IMR-90 (cell line): Measurements from ENCODE around the gene CD38. TPM values are rescaled to one million over a fixed set of nuclear protein-coding genes. Genes with fewer than 3 reads are reported as not detected.
"Not testable (repeated sequence)": the region's sequence is repeated elsewhere in the genome, so short reads cannot be mapped to it uniquely, and the experiment has no call there.

Experiments used
- ATAC-seq: fragments of 200-7000 bp; cut with Tn5 transposase; 2 replicates; pipeline ENCODE4 v1.9.1; 2020; ENCODE audit warnings: low read depth, mild to moderate bottlenecking, moderate library complexity
- BruUV-seq: library from RNA; stranded (reverse); fragments of 400-500 nt; replicated peaks from 2 replicates; lab custom pipeline; 2021; lab: Mats Ljungman, UMichigan
- CTCF ChIA-PET: fragments of 300-600 bp; formaldehyde crosslinking; extraction: SDS; loops from one replicate; lab custom pipeline; 2021; ENCODE audit warnings: antibody characterized with exemption; lab: Yijun Ruan, JAX
- POLR2A ChIA-PET: fragments of 300-600 bp; sonication (Branson Sonifier 250); formaldehyde crosslinking; loops from one replicate; lab custom pipeline; 2022; ENCODE audit warnings: antibody characterized with exemption; ENCODE audit not compliant: unreplicated experiment; lab: Charles Lee
- DNase-seq: peaks from one replicate; pipeline ENCODE4 v3.0.0; 2013
- H2AFZ ChIP-seq: replicated peaks from 2 replicates; pipeline ENCODE3; 2013; ENCODE audit warnings: low read length, mild to moderate bottlenecking; ENCODE audit not compliant: poor library complexity
- H2AK5ac ChIP-seq: 2 replicates; pipeline ENCODE4 v1.6.1; 2013; ENCODE audit warnings: low read depth, low read length, inconsistent platforms
- H2AK9ac ChIP-seq: replicated peaks from 2 replicates; pipeline ENCODE3; 2013; ENCODE audit warnings: mild to moderate bottlenecking, low read depth, low read length, moderate library complexity; ENCODE audit not compliant: poor library complexity
- H2BK120ac ChIP-seq: 2 replicates; pipeline ENCODE4 v1.6.1; 2013; ENCODE audit warnings: low read depth, low read length, inconsistent platforms
- H2BK15ac ChIP-seq: 3 replicates; pipeline ENCODE4 v1.6.1; 2013; ENCODE audit warnings: low read depth, low read length, inconsistent platforms
- H2BK20ac ChIP-seq: 2 replicates; pipeline ENCODE4 v1.6.1; 2013; ENCODE audit warnings: low read depth, mild to moderate bottlenecking, inconsistent platforms, low read length, moderate library complexity
- H2BK5ac ChIP-seq: 2 replicates; pipeline ENCODE4 v1.6.1; 2013; ENCODE audit warnings: mild to moderate bottlenecking, low read depth, low read length, inconsistent platforms; ENCODE audit not compliant: poor library complexity, severe bottlenecking
- H3K14ac ChIP-seq: replicated peaks from 2 replicates; pipeline ENCODE4 v1.6.1; 2013; ENCODE audit warnings: low read depth, low read length, inconsistent platforms
- H3K18ac ChIP-seq: 2 replicates; pipeline ENCODE4 v1.6.1; 2013; ENCODE audit warnings: low read depth, low read length, control low read depth
- H3K23ac ChIP-seq: 2 replicates; pipeline ENCODE4 v1.6.1; 2013; ENCODE audit warnings: low read depth, low read length, inconsistent platforms
- H3K27ac ChIP-seq: 2 replicates; pipeline ENCODE4 v1.5.1; 2013; ENCODE audit warnings: mild to moderate bottlenecking, control low read depth, low read length; ENCODE audit not compliant: insufficient read depth
- H3K27me3 ChIP-seq: 2 replicates; pipeline ENCODE4 v1.6.1; 2013; ENCODE audit warnings: low read length; ENCODE audit not compliant: control insufficient read depth, insufficient read depth
- H3K36me3 ChIP-seq: 2 replicates; pipeline ENCODE4 v1.6.1; 2013; ENCODE audit warnings: low read length, mixed read lengths; ENCODE audit not compliant: control insufficient read depth, insufficient read depth
- H3K4ac ChIP-seq: 2 replicates; pipeline ENCODE4 v1.6.1; 2013; ENCODE audit warnings: low read depth, low read length, inconsistent platforms
- H3K4me1 ChIP-seq: 2 replicates; pipeline ENCODE4 v1.6.1; 2013; ENCODE audit warnings: low read length, mixed read lengths; ENCODE audit not compliant: control insufficient read depth, insufficient read depth
- H3K4me2 ChIP-seq: 2 replicates; pipeline ENCODE4 v1.6.1; 2013; ENCODE audit warnings: low read depth, mild to moderate bottlenecking, control low read depth, low read length, moderate library complexity
- H3K4me3 ChIP-seq: 2 replicates; pipeline ENCODE4 v1.5.1; 2013; ENCODE audit warnings: low read depth, mild to moderate bottlenecking, control low read depth, low read length, moderate library complexity; ENCODE audit not compliant: insufficient read depth
- H3K56ac ChIP-seq: 2 replicates; pipeline ENCODE4 v1.6.1; 2013; ENCODE audit warnings: low read length, inconsistent platforms; ENCODE audit not compliant: insufficient read depth; ENCODE audit errors: extremely low read depth
- H3K79me1 ChIP-seq, 2 experiments: 2 replicates each; pipeline ENCODE4 v1.6.1; 2013; ENCODE audit warnings: low read length in 2 of 2, inconsistent platforms in 1 of 2, low read depth in 1 of 2
- H3K9ac ChIP-seq: 2 replicates; pipeline ENCODE4 v1.6.1; 2013; ENCODE audit warnings: low read depth, low read length, control low read depth
- H3K9me1 ChIP-seq: 2 replicates; pipeline ENCODE4 v1.6.1; 2013; ENCODE audit warnings: low read length, inconsistent platforms; ENCODE audit not compliant: insufficient read depth
- H3K9me3 ChIP-seq: 2 replicates; pipeline ENCODE4 v1.6.1; 2013; ENCODE audit warnings: low read length; ENCODE audit not compliant: control insufficient read depth, insufficient read depth
- H4K20me1 ChIP-seq: 2 replicates; pipeline ENCODE4 v1.6.1; 2013; ENCODE audit warnings: low read length, inconsistent platforms; ENCODE audit not compliant: insufficient read depth
- H4K5ac ChIP-seq: 2 replicates; pipeline ENCODE4 v1.6.1; 2013; ENCODE audit warnings: mild to moderate bottlenecking, low read depth, low read length, control low read depth
- H4K8ac ChIP-seq, 2 experiments: 2 replicates each; pipeline ENCODE4 v1.6.1; 2013; ENCODE audit warnings: low read depth in 2 of 2, low read length in 2 of 2, control low read depth in 1 of 2, inconsistent platforms in 1 of 2
- H4K91ac ChIP-seq: 2 replicates; pipeline ENCODE4 v1.6.1; 2013; ENCODE audit warnings: low read depth, low read length, inconsistent platforms; ENCODE audit not compliant: insufficient read depth
- MAFK ChIP-seq: IDR thresholded peaks from 2 replicates; pipeline ENCODE4 v1.6.1; 2012; ENCODE audit warnings: low read depth, low read length, improper control_type of control experiment
- WGBS, 2 experiments: methylation state at CpG; one replicate each; pipeline versions ENCODE4 v1.1.5 to v1.1.7; 2013; ENCODE audit warnings: missing lambda C conversion rate in 2 of 2; ENCODE audit not compliant: insufficient read length in 1 of 2; ENCODE audit errors: extremely low coverage in 2 of 2; 5-methylcytosine and 5-hydroxymethylcytosine counted together
- dilution Hi-C: fragments of 300-500 bp; cut with HindIII; formaldehyde crosslinking; loops from one replicate; pipeline ENCODE4 v1.14.3; 2018; ENCODE audit warnings: low sequenced_read_pairs; ENCODE audit not compliant: unreplicated experiment
- in situ Hi-C: fragments of 300-500 bp; cut with MboI; formaldehyde crosslinking; loops from 3 replicates; pipeline ENCODE4 v1.14.3; 2019; ENCODE audit warnings: low sequenced_read_pairs, inconsistent platforms, mixed read lengths
- intact Hi-C: fragments of 100-400 bp; cut with micrococcal nuclease; formaldehyde crosslinking; loops from 2 replicates; pipeline ENCODE4 v1.10.0; 2022
- polyA plus RNA-seq, 3 experiments: library from polyadenylated mRNA; depleted of rRNA; stranded (reverse); fragments of >200 nt; gene quantifications; 2 replicates each; pipeline ENCODE4 v1.2.3, GENCODE V29; 2012; ENCODE audit warnings: low replicate concordance in 1 of 3
- total RNA-seq: library from RNA; depleted of rRNA; stranded (reverse); fragments of >200 nt; gene quantifications from 2 replicates; pipeline ENCODE4 v1.2.3, GENCODE V29; 2012

Gene CD38
- total and polyA plus RNA-seq, 2 of the 4 experiments (the other 2 are of a cell fraction): not detected

- H3K23ac ChIP-seq, H3K14ac ChIP-seq, H3K79me1 ChIP-seq, H3K9me3 ChIP-seq, H2AK9ac ChIP-seq, H3K27me3 ChIP-seq, H3K36me3 ChIP-seq, BruUV-seq, H3K18ac ChIP-seq, ATAC-seq, dilution Hi-C loops, H3K9me1 ChIP-seq, H2BK120ac ChIP-seq, H3K56ac ChIP-seq, H2BK5ac ChIP-seq, H2AK5ac ChIP-seq, in situ Hi-C loops, H4K91ac ChIP-seq, H2AFZ ChIP-seq, H3K4me2 ChIP-seq, H4K5ac ChIP-seq, CTCF ChIA-PET, H3K27ac ChIP-seq, H3K9ac ChIP-seq, H3K4me3 ChIP-seq, H2BK20ac ChIP-seq, DNase-seq, H4K8ac ChIP-seq, H3K4ac ChIP-seq, H2BK15ac ChIP-seq, POLR2A ChIA-PET, H4K20me1 ChIP-seq, H3K4me1 ChIP-seq: not testable (repeated sequence)
- peak; percentile 12; the same call in 1 of the 2 replicates for TF ChIP-seq MAFK
- intact Hi-C loops: loop anchor here (5.0 kb wide), 1 partner anchor 149 kb away; no protein-coding TSS in a partner anchor
- no CpG with 5 or more reads among the region's 5 CpGs for WGBS, 2 experiments
These were observed 45.1 kb upstream of the CD38 start for GRCh38 chr4:15733061-15733460.
